Endothelial cell of umbilical vein (primary cell): Measurements from ENCODE around the gene DTX3. TPM values are rescaled to one million over a fixed set of nuclear protein-coding genes. Genes with fewer than 3 reads are reported as not detected.

Experiments used
- BruUV-seq: library from RNA; stranded (reverse); fragments of 400-500 nt; replicated peaks from 2 replicates; lab custom pipeline; 2021; lab: Mats Ljungman, UMichigan
- CTCF ChIA-PET: fragments of 300-600, 350-600 bp; sonication (Branson Sonifier 250); formaldehyde crosslinking; loops from one replicate; lab custom pipeline; 2021; ENCODE audit warnings: antibody characterized with exemption, inconsistent platforms; lab: Charles Lee
- POLR2A ChIA-PET: fragments of 300-600, 350-600 bp; sonication (Branson Sonifier 250); formaldehyde crosslinking; loops from one replicate; lab custom pipeline; 2021; ENCODE audit warnings: antibody characterized with exemption, inconsistent platforms; lab: Charles Lee
- DNase-seq: peaks from one replicate; pipeline ENCODE4 v3.0.0-alpha.2; 2011; ENCODE audit warnings: low read depth, low spot score
- FAIRE-seq: peaks from 2 replicates; lab custom pipeline; 2011; peaks lifted over from hg19 to GRCh38; lab: Jason Lieb, UNC
- H2AFZ ChIP-seq: 2 replicates; pipeline ENCODE4 v1.6.0; 2012; ENCODE audit warnings: low read depth, low read length, control low read depth, inconsistent platforms
- H3K27ac ChIP-seq: 2 replicates; pipeline ENCODE4 v1.5.1; 2011; ENCODE audit warnings: low read depth, mild to moderate bottlenecking, control low read depth, low read length, moderate library complexity; ENCODE audit not compliant: insufficient read depth
- H3K27me3 ChIP-seq, 2 experiments: 2 replicates each; pipeline versions ENCODE4 v1.6.0 to v1.6.1; 2011; ENCODE audit warnings: low read length in 2 of 2, mixed read lengths in 1 of 2; ENCODE audit not compliant: control insufficient read depth in 2 of 2, insufficient read depth in 2 of 2
- H3K36me3 ChIP-seq, 2 experiments: 2 replicates in 1 of 2; 3 replicates in 1 of 2; pipeline ENCODE4 v1.5.1; 2011; ENCODE audit warnings: low read length in 2 of 2, mild to moderate bottlenecking in 1 of 2, moderate library complexity in 1 of 2; ENCODE audit not compliant: control insufficient read depth in 2 of 2, insufficient read depth in 2 of 2; ENCODE audit errors: extremely low read depth in 1 of 2
- H3K4me1 ChIP-seq: 3 replicates; pipeline ENCODE4 v1.5.1; 2011; ENCODE audit warnings: mild to moderate bottlenecking, low read length; ENCODE audit not compliant: control insufficient read depth, insufficient read depth; ENCODE audit errors: extremely low read depth
- H3K4me2 ChIP-seq: 2 replicates; pipeline ENCODE4 v1.6.1; 2011; ENCODE audit warnings: low read length, control low read depth, mixed read lengths; ENCODE audit not compliant: insufficient read depth
- H3K4me3 ChIP-seq, 3 experiments: fragments of 200-600 bp in 1 of 3; sonication (generic), shearing (Covaris generic) in 1 of 3; replicated peaks in 1 of 3; 2 replicates each; pipeline ENCODE4 v1.5.1; 2011 to 2016; ENCODE audit warnings: control low read depth in 3 of 3, low read length in 3 of 3, mild to moderate bottlenecking in 2 of 3, inconsistent platforms in 1 of 3, low read depth in 1 of 3, moderate library complexity in 1 of 3; ENCODE audit not compliant: insufficient read depth in 1 of 3
- H3K79me2 ChIP-seq: 2 replicates; pipeline ENCODE4 v1.6.0; 2012; ENCODE audit warnings: low read length, inconsistent platforms; ENCODE audit not compliant: control insufficient read depth, insufficient read depth
- H3K9ac ChIP-seq: replicated peaks from 2 replicates; pipeline ENCODE3; 2011; ENCODE audit warnings: low read length, control low read depth; ENCODE audit not compliant: insufficient read depth; ENCODE audit errors: extremely low read depth
- H3K9me1 ChIP-seq: replicated peaks from 3 replicates; pipeline ENCODE4 v1.6.0; 2011; ENCODE audit warnings: mild to moderate bottlenecking, low read length; ENCODE audit not compliant: control insufficient read depth, insufficient read depth; ENCODE audit errors: extremely low read depth
- H3K9me3 ChIP-seq: replicated peaks from 2 replicates; pipeline ENCODE4 v1.5.1; 2012; ENCODE audit warnings: low read length, inconsistent platforms; ENCODE audit not compliant: control insufficient read depth, insufficient read depth
- H4K20me1 ChIP-seq: replicated peaks from 2 replicates; pipeline ENCODE3; 2011; ENCODE audit warnings: mild to moderate bottlenecking, low read length; ENCODE audit not compliant: control insufficient read depth, insufficient read depth; ENCODE audit errors: extremely low read depth
- CTCF ChIP-seq, 2 donors: IDR thresholded peaks; 1 replicate in 1 of 2; 2 replicates in 1 of 2; pipeline ENCODE4 v1.5.1; 2011; ENCODE audit warnings: low read length in 2 of 2, mild to moderate bottlenecking in 2 of 2, moderate library complexity in 2 of 2, control low read depth in 1 of 2, inconsistent platforms in 1 of 2, low read depth in 1 of 2; ENCODE audit not compliant: insufficient read depth in 1 of 2; ENCODE audit errors: extremely low read depth in 1 of 2
- EZH2 ChIP-seq: IDR thresholded peaks from 2 replicates; pipeline ENCODE4 v1.6.1; 2012; ENCODE audit warnings: borderline replicate concordance, low read depth, mild to moderate bottlenecking, moderate library complexity, low read length, inconsistent platforms; ENCODE audit not compliant: severe bottlenecking
- GATA2 ChIP-seq: IDR thresholded peaks from 2 replicates; pipeline ENCODE4 v1.7.0; 2011; ENCODE audit warnings: low read depth, mild to moderate bottlenecking, moderate library complexity, mixed read lengths, low read length; ENCODE audit not compliant: insufficient read length, insufficient read depth
- JUN ChIP-seq: IDR thresholded peaks from 2 replicates; pipeline ENCODE4 v1.6.1; 2011; ENCODE audit warnings: borderline replicate concordance, low read depth; ENCODE audit not compliant: insufficient read length, insufficient read depth
- MAX ChIP-seq: IDR thresholded peaks from 2 replicates; pipeline ENCODE4 v1.6.1; 2011; ENCODE audit not compliant: insufficient read depth, insufficient read length
- POLR2A ChIP-seq: IDR thresholded peaks from 2 replicates; pipeline ENCODE4 v1.6.1; 2012; ENCODE audit warnings: low read depth, mild to moderate bottlenecking, control low read depth, low read length
- dilution Hi-C: fragments of 300-500 bp; cut with MboI; formaldehyde crosslinking; loops from one replicate; pipeline ENCODE4 v1.15.0; 2019; ENCODE audit warnings: low sequenced_read_pairs; ENCODE audit not compliant: extremely low pct_ligation_motif_present
- intact Hi-C: fragments of 100-400 bp; cut with micrococcal nuclease; formaldehyde crosslinking; loops from one replicate; pipeline ENCODE4 v1.10.0; 2022
- polyA plus RNA-seq, 4 experiments: library from polyadenylated mRNA; depleted of rRNA in 3 of 4; stranded (reverse) in 3 of 4; unstranded in 1 of 4; fragments of >200 nt; gene quantifications; 2 replicates each; pipeline versions ENCODE4 v1.2.1 to v1.2.3, GENCODE V29; 2011 to 2012; ENCODE audit warnings: missing spikeins in 1 of 4
- total RNA-seq: library from RNA; stranded (reverse); gene quantifications from 2 replicates; pipeline ENCODE4 v1.2.3, GENCODE V29; 2021

DTX3 gene
- total and polyA plus RNA-seq, 2 donors (not counting 3 experiments of a cell fraction or from before 2014, with no cell fraction given), result 34.5 to 51.4 TPM

- FAIRE-seq, result no peak
- Histone ChIP-seq H3K9me1 (no peaks in the 10 kb centered on the region), H3K79me2 (no peaks in the 10 kb centered on the region), H3K4me2 (no peak overlapping the region), H4K20me1 (no peaks in the 10 kb centered on the region), H3K27ac (no peak overlapping the region), H3K9me3 (no peaks in the 10 kb centered on the region), H3K9ac (no peak overlapping the region), H3K27me3 (peaks cover 18 to 25% of the 10 kb centered on the region in 2 experiments), H2AFZ (no peak overlapping the region), H3K4me3 (no peak overlapping the region), H3K36me3 (no peaks in the 10 kb centered on the region), H3K4me1 (no peaks in the 10 kb centered on the region)
- dilution Hi-C loops (no loop called here), intact Hi-C loops (no loop called here)
- ChIA-PET CTCF (interaction anchor here (1.2 to 6.0 kb wide), 10 partner anchors 8 to 53 kb away, joined by 3 to 126 read pairs (median 24); partner anchors contain the start of genes ARHGEF25 and B4GALNT1), POLR2A (interaction anchor here (0.7 kb wide), 1 partner anchor 22 kb away, joined by 4 read pairs; no protein-coding TSS in a partner anchor)
- TF ChIP-seq JUN, result no peak
- TF ChIP-seq EZH2, result no peak
- no peak for TF ChIP-seq MAX
- TF ChIP-seq POLR2A, result no peak
- no peak for TF ChIP-seq CTCF (IDR thresholded peaks at IDR 0.05; ENCODE audit: extremely low read depth in 1 of 2, insufficient read depth in 1 of 2, low read depth in 1 of 2, low read length in 2 of 2)
- no peak for TF ChIP-seq GATA2
- DNase-seq, result no peak
- no TSS peak for BruUV-seq
These were observed 19.9 kb upstream of the DTX3 start for GRCh38 chr12:57584690-57585089.
